ENCODE results near the gene LTB. TPM values are rescaled to one million over a fixed set of nuclear protein-coding genes. Genes with fewer than 3 reads are reported as not detected.

The LTB gene
- total RNA-seq, 1 experiment from 2014 or later = not detected

- no TSS peak for BruUV-seq (replicated peaks)
These were observed 8.8 kb downstream of the LTB start for GRCh38 chr6:31573239-31574105.

GRCh38 chr6:31572041-31572911 is 9.9 kb downstream of the LTB start, which contains the start of gene LTA:
Gene LTA (plus strand): TSS chr6:31572289. CDS start chr6:31572743, 454 bp downstream.
- H3K9me3 ChIP-seq = no peaks in the 10 kb centered on the region
- TF ChIP-seq, protein P1, sequence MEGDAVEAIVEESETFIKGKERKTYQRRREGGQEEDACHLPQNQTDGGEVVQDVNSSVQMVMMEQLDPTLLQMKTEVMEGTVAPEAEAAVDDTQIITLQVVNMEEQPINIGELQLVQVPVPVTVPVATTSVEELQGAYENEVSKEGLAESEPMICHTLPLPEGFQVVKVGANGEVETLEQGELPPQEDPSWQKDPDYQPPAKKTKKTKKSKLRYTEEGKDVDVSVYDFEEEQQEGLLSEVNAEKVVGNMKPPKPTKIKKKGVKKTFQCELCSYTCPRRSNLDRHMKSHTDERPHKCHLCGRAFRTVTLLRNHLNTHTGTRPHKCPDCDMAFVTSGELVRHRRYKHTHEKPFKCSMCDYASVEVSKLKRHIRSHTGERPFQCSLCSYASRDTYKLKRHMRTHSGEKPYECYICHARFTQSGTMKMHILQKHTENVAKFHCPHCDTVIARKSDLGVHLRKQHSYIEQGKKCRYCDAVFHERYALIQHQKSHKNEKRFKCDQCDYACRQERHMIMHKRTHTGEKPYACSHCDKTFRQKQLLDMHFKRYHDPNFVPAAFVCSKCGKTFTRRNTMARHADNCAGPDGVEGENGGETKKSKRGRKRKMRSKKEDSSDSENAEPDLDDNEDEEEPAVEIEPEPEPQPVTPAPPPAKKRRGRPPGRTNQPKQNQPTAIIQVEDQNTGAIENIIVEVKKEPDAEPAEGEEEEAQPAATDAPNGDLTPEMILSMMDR (IDR thresholded peaks at IDR 0.05; ENCODE audit: insufficient read depth in 1 of 2, low read depth in 1 of 2, low read length in 1 of 2, severe bottlenecking in 1 of 2, unreplicated experiment in 1 of 2) = no peak
- H3K27me3 ChIP-seq (replicated peaks; ENCODE audit: control insufficient read depth, insufficient read depth, low read length) = no peaks in the 10 kb centered on the region
- no peak for DNase-seq
- Mint-ChIP-seq H3K36me3 (ENCODE audit: insufficient read depth, unreplicated experiment) (no peaks in the 10 kb centered on the region), H3K27me3 (ENCODE audit: insufficient read depth, unreplicated experiment) (peaks cover 3% of the 10 kb centered on the region), H3K4me3 (ENCODE audit: unreplicated experiment) (no peak within 1 kb of the TSS), H3K9me3 (ENCODE audit: unreplicated experiment) (no peaks in the 10 kb centered on the region), H3K4me1 (ENCODE audit: low read depth, unreplicated experiment) (peaks cover 18% of the 10 kb centered on the region), H3K27ac (ENCODE audit: unreplicated experiment) (peak within 1 kb of the TSS; percentile 53)
- H3K4me3 ChIP-seq (ENCODE audit: low read depth, low read length) = no peak within 1 kb of the TSS
- BruUV-seq (replicated peaks) = no TSS peak
- intact Hi-C loops (cut with micrococcal nuclease; ENCODE audit: unreplicated experiment) = no loop called here
- POLR2A ChIA-PET = no interaction called here
- peaks cover 10% of the 10 kb centered on the region for H3K4me1 ChIP-seq
- CTCF ChIA-PET = no interaction called here
- H3K36me3 ChIP-seq (ENCODE audit: control insufficient read depth, insufficient read depth, low read length) = no peaks in the 10 kb centered on the region

More at GRCh38 chr6:31573239-31574105, 8.8 kb downstream of the LTB start:
- POLR2A ChIA-PET = interaction anchor here (1.6 kb wide), 1 partner anchor 32 kb away, joined by 5 read pairs; the partner anchor contains the start of gene DDX39B
- peaks cover 10% of the 10 kb centered on the region for H3K4me1 ChIP-seq
- no peak overlapping the region for H3K4me3 ChIP-seq (ENCODE audit: low read depth, low read length)
- no peaks in the 10 kb centered on the region for H3K9me3 ChIP-seq
- CTCF ChIA-PET = interaction anchor here (0.6 to 1.7 kb wide), 3 partner anchors 23 to 26 kb away, joined by 3 to 9 read pairs (median 4); partner anchors contain the start of gene NFKBIL1
- Mint-ChIP-seq H3K4me1 (ENCODE audit: low read depth, unreplicated experiment) (peaks cover 18% of the 10 kb centered on the region), H3K4me3 (ENCODE audit: unreplicated experiment) (no peak overlapping the region), H3K36me3 (ENCODE audit: insufficient read depth, unreplicated experiment) (no peaks in the 10 kb centered on the region), H3K27ac (ENCODE audit: unreplicated experiment) (peak overlapping the region; percentile 53), H3K27me3 (ENCODE audit: insufficient read depth, unreplicated experiment) (peaks cover 3% of the 10 kb centered on the region), H3K9me3 (ENCODE audit: unreplicated experiment) (no peaks in the 10 kb centered on the region)
- no peaks in the 10 kb centered on the region for H3K27me3 ChIP-seq (replicated peaks; ENCODE audit: control insufficient read depth, insufficient read depth, low read length)
- H3K36me3 ChIP-seq (ENCODE audit: control insufficient read depth, insufficient read depth, low read length) = no peaks in the 10 kb centered on the region
- TF ChIP-seq, protein P1 (IDR thresholded peaks at IDR 0.05; ENCODE audit: insufficient read depth in 1 of 2, low read depth in 1 of 2, low read length in 1 of 2, severe bottlenecking in 1 of 2, unreplicated experiment in 1 of 2) = no peak
- DNase-seq = no peak
- intact Hi-C loops (cut with micrococcal nuclease; ENCODE audit: unreplicated experiment) = loop anchor here (1.0 kb wide), 1 partner anchor 26 kb away; the partner anchor contains the start of gene NFKBIL1
